MV-4-11 (cell line): ENCODE data around the gene AAK1.

ENCODE experiments used
- DNase-seq: peaks from one replicate; lab custom pipeline; 2025; lab: John Stamatoyannopoulos, UW

Gene AAK1

GRCh38 chr2:69491864-69492263, 151.7 kb downstream of the AAK1 start:
- DNase-seq, result peak; percentile 4

GRCh38 chr2:69490486-69490885, 153.1 kb downstream of the AAK1 start:
- DNase-seq, result no peak

GRCh38 chr2:69489793-69490192, 153.7 kb downstream of the AAK1 start:
- peak; percentile 71 for DNase-seq

GRCh38 chr2:69483696-69484095, 159.8 kb downstream of the AAK1 start:
- no peak for DNase-seq

GRCh38 chr2:69483024-69483423, 160.5 kb downstream of the AAK1 start:
- DNase-seq, result no peak

- DNase-seq, result no peak
These were observed 161.1 kb downstream of the AAK1 start for GRCh38 chr2:69482471-69482870.

GRCh38 chr2:69481421-69481820, 162.1 kb downstream of the AAK1 start:
- DNase-seq, result no peak

GRCh38 chr2:69477627-69478026, 165.9 kb downstream of the AAK1 start:
- DNase-seq, result no peak

- DNase-seq, result no peak
These were observed 168.9 kb downstream of the AAK1 start for GRCh38 chr2:69474688-69475087.

GRCh38 chr2:69471793-69472192, 171.7 kb downstream of the AAK1 start:
- no peak for DNase-seq

GRCh38 chr2:69470911-69471310, 172.6 kb downstream of the AAK1 start:
- no peak for DNase-seq

GRCh38 chr2:69469784-69470183, 173.8 kb downstream of the AAK1 start:
- no peak for DNase-seq

- DNase-seq, result no peak
These were observed 174.2 kb downstream of the AAK1 start for GRCh38 chr2:69469375-69469774.

- peak; percentile 30 for DNase-seq
These were observed 176.8 kb downstream of the AAK1 start for GRCh38 chr2:69466728-69467127.

GRCh38 chr2:69465513-69466456, 177.8 kb downstream of the AAK1 start:
- no peak for DNase-seq

- DNase-seq, result no peak
These were observed 179.0 kb downstream of the AAK1 start for GRCh38 chr2:69464575-69464974.

GRCh38 chr2:69462780-69463179, 180.8 kb downstream of the AAK1 start:
- DNase-seq, result no peak

GRCh38 chr2:69461404-69461803, 182.1 kb downstream of the AAK1 start:
- DNase-seq, result no peak

GRCh38 chr2:69459936-69460335, 183.6 kb downstream of the AAK1 start:
- no peak for DNase-seq

- DNase-seq, result peak; percentile 46
These were observed 186.5 kb downstream of the AAK1 start for GRCh38 chr2:69456950-69457445.

GRCh38 chr2:69456154-69456553, 187.4 kb downstream of the AAK1 start:
- no peak for DNase-seq

- DNase-seq, result no peak
These were observed 188.6 kb downstream of the AAK1 start for GRCh38 chr2:69454976-69455375.

GRCh38 chr2:69453475-69454129, 189.9 kb downstream of the AAK1 start:
- no peak for DNase-seq
